Suppressor macrophage (primary cell): ENCODE data around the gene DUSP16.

Source experiments
- DNase-seq, 4 experiments: peaks; one replicate each; pipeline ENCODE4 v3.0.0-alpha.2; 2020 to 2022

The DUSP16 gene

GRCh38 chr12:12467264-12467663 is 95.4 kb downstream of the DUSP16 start:
- DNase-seq, result no peak

DNA sequence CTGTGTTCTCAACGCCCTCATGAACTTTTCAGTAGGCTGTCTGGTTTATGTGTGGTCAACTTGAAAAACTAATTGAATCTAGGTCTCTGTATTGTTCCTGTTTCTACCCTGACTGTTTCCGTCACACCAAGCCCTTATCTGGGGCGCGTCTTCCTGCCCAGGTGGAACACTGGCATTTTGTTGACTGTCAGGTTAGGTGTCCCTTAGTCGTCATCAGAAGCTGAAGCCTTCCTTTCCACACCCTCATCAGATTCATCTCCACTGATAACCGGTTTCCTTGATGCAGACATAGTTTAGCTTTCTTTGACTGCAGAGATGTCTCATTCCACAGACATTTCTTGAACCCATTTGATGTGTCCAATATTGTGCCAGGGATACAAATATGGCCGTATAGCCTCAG is 96.5 kb downstream of the DUSP16 start:
- DNase-seq, result no peak

DNA sequence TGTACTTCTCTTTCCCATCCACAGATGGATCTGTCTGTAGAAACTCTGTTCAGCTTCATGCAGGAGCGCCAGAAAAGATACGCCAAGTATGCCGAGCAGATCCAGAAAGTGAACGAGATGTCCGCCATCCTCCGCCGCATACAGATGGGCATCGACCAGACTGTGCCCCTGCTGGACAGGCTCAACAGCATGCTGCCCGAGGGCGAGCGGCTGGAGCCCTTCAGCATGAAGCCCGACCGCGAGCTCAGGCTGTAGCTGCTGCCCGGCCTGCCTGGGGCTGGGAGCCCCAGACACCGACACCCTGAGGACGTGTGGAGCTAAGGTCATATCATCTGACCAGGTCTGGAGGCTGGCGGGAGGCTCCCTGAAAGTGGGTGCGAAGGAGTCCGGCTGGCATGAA is 97.1 kb downstream of the DUSP16 start:
- no peak for DNase-seq

GRCh38 chr12:12461923-12462315 is 100.7 kb downstream of the DUSP16 start:
- no peak for DNase-seq

DNA sequence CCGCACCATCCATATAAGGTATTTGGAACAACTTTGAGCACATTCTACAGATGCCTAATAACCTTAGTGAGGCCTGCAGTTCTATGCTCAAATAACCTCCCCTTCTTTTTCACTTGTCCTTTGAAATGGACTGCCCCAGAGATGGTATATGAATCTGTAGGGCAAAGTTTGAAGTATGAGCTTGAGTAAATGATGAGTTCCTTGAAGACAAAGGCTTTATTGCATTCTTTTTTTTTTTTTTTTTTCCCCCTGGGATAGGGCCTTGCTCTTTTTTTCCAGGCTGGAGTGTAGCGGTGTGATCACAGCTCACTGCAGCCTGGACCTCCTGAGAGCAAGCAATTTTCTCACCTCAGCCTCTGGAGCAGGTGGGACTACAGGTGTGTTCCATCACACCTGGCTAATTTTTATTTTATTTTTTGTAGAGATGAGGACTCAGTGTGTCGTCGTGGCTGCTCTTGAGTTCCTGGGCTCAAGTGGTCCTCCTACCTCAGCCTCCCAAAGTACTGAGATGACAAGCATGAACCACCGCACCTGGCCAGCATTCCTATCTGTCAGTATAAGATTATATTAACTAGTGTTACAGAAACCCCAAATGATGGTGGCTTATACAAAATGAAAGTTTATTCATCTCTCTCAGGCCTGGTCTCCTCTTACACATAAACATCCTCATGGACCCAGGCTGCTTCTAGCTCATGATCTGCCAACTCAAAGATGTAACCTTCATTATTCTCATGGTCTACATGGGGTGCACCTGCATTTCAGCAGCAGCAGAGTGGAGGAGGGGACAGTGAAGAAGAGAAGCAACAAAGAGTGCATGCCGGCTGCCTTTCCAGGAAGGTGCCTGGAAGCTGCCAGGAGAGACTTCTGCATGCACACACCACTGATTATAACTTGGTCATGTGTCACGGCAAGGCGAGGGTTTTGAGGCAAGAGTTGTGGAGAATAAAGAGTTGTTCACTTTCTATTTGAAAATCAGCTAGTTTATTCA is 101.4 kb downstream of the DUSP16 start:
- no peak for DNase-seq

DNA sequence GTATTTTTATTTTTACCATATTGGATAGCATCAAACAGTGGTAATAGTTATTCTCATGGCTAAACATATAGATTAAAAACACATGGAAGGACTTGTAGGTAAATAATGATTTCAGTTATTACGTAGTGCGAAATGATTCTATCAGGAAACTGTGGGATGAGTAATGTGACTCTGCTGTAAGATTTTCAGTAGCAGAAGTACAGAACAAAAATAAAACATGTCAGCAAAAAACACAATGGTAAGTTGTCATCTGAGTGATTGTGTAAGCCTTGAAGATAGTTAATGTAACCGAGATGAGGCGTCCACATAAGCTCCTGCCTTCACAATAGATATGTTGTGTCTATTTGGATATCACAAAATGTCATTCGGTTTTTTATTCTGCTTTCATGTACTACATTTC is 106.0 kb downstream of the DUSP16 start:
- peak; percentile 51 to 93 (median 76) for DNase-seq

GRCh38 chr12:12454315-12454714 is 108.3 kb downstream of the DUSP16 start:
- DNase-seq, result no peak

DNA sequence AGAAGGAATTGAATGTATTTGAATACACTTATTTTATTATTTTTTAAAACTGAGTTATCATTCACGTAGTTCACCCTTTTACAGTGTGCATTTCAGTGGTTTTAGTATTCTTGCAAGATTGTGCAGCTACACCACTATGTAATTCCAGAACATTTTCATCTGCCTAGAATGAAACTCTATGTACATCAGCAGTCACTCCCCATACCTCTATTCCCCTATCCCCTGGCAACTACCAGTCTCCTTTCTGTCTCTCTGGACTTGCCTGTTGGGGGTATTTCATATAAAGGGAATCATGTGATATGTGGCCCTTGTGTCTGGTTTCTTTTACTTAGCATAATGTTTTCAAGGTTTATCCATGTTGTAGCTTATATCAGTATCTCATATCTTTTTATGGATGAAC is 109.0 kb downstream of the DUSP16 start:
- no peak for DNase-seq

GRCh38 chr12:12452326-12452902 is 110.2 kb downstream of the DUSP16 start:
- DNase-seq, result no peak

GRCh38 chr12:12451098-12451497 is 111.6 kb downstream of the DUSP16 start:
- no peak for DNase-seq

DNA sequence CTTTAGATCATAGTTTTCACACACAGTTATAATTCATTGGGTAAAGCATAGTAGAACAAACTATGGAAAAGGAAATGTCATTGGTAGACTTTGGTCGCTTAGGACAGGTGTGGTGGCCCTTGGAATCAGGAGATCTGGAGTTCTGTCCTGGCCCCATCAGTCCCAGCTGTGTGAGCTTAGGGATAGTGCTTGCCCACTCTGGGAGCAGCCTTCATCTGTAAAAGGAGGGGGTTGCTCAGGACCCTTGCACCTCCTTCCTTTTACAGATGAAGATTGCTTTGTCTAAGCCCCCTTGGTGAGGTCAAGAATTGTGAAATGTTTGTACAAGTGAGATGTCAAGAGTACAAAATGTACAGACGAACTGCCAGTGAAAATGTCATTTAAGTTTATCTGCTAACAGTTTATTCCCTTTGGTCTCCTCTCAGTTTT is 112.6 kb downstream of the DUSP16 start:
- no peak for DNase-seq

DNA sequence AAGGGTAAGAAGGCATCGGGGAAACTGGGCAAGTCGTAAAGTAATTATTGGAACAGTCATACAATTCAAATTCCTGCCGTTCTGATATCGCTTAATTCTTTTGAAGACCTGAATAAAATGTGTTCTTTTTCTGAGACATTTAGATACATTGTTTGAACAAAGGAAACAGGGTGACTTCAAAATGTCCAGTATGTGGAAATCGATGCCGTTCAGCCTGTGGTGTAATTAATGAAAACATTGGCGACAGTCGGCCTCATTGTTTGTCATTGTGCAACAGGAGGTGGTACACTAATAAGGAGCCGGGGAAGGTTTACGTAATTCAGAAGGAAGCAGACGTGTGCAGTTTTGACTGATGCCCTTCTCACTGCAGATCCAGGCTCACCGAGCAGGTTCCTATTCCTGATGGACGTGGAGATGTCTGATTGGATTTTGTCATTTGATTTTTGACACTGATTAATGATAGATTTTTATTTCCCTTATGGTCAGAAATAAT is 113.1 kb downstream of the DUSP16 start:
- DNase-seq, result peak; percentile 63 to 85 (median 73)

- DNase-seq, result no peak
Measured at GRCh38 chr12:12447837-12448236, 114.8 kb downstream of the DUSP16 start.

- no peak for DNase-seq
Measured at GRCh38 chr12:12447236-12447635, 115.4 kb downstream of the DUSP16 start.

DNA sequence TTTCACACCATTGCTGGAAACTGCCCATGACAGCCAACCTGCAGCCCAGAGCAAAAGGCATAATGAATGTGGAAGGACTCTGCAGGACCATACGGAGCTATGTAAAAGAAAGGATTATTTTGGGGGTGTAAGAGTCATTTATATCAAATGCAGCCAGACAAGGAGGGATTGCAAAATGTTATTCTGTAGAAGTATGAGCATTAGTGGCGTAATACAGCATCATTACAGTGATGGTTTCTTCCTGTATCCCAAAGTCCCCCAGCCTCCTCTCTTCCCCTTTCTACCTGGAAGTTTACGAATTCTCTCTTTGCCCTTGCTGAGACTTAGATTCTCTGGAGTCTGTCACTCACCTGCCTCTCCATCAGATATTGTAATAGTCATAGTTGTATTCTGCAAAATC is 115.9 kb downstream of the DUSP16 start:
- DNase-seq, result peak in 1 of 4 experiments; percentile 26

- DNase-seq, result no peak
Measured at GRCh38 chr12:12445882-12446181, 116.8 kb downstream of the DUSP16 start.

GRCh38 chr12:12445165-12445881 is 117.3 kb downstream of the DUSP16 start:
- no peak for DNase-seq

DNA sequence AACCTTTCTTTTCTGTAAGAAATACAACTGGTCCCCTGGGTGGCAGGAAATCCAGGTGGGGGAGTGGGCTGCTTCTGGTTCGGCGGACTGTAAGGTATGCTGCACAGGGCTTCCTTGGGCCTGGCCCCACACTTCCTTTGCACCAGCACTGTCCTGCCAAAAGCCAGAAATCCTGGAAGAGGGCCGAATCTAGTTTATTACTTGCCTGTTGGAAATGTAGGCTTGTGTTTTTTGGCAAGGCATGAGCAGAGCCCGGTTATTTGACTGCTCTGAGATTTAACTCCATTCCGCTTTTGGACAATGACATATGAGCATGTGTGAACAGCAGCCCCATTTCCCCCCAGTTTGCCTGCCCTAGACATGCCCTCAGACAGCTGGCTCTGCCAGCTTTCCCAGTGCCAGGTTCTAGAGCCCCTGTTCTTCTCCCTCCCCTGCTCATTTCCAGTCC is 119.2 kb downstream of the DUSP16 start:
- DNase-seq, result no peak

- DNase-seq, result no peak
Measured at GRCh38 chr12:12442548-12443071, 120.1 kb downstream of the DUSP16 start.

- no peak for DNase-seq
Measured at GRCh38 chr12:12441843-12442461, 120.7 kb downstream of the DUSP16 start.

DNA sequence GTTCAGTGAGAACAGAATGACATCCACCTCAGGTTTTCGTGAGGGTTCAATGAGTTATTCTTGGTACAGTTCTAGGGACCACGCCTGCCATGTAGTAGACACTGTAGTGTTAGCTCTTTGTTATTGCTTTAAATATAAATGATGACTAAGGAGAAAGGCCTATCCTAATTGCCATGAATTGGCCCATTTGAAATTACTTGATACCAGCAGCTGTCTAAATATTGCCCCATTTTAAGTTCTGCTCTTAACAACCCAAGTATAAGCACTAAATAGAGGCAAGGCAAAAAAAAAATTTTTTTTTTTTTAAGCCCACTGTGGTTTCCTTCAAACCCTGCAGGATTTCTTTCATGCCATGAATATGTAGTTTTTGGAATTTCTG is 121.2 kb downstream of the DUSP16 start:
- DNase-seq, result no peak

- DNase-seq, result no peak
Measured at GRCh38 chr12:12440784-12441428, 121.8 kb downstream of the DUSP16 start.
